ENCODE measurements around the gene SUMO3.
"Not testable (repeated sequence)": the region's sequence is repeated elsewhere in the genome, so short reads cannot be mapped to it uniquely, and the experiment has no call there.

- TF ChIP-seq CTCF (IDR thresholded peaks at IDR 0.05); ATF3 (CRISPR knock-in tag; conservative IDR thresholded peaks at IDR 0.05); TCF7 (CRISPR knock-in tag; IDR thresholded peaks at IDR 0.05; ENCODE audit: low read depth); GABPB1 (CRISPR knock-in tag; IDR thresholded peaks at IDR 0.05): not testable (repeated sequence)
Measured at GRCh38 chr21:44832516-44833255, 14.8 kb upstream of the SUMO3 start.
